GM12801 (cell line): Measurements from ENCODE around the gene BCAN.

Source experiments
- CTCF ChIP-seq: IDR thresholded peaks from one replicate; pipeline ENCODE4 v1.5.1; 2011; ENCODE audit warnings: control low read depth; ENCODE audit not compliant: insufficient read length; ENCODE audit errors: extremely low read depth

Gene BCAN

GRCh38 chr1:156643049-156643777 is 1.3 kb downstream of the BCAN start:
- no peak for TF ChIP-seq CTCF

GRCh38 chr1:156643778-156644092 is 1.8 kb downstream of the BCAN start:
- TF ChIP-seq CTCF = no peak

- TF ChIP-seq CTCF = no peak
Observed at GRCh38 chr1:156644146-156644545, 2.2 kb downstream of the BCAN start.

GRCh38 chr1:156644640-156645039 is 2.7 kb downstream of the BCAN start:
- TF ChIP-seq CTCF = no peak

- no peak for TF ChIP-seq CTCF
Observed at GRCh38 chr1:156645056-156645455, 3.1 kb downstream of the BCAN start.

- no peak for TF ChIP-seq CTCF
Observed at GRCh38 chr1:156645666-156646065, 3.7 kb downstream of the BCAN start.

- no peak for TF ChIP-seq CTCF
Observed at GRCh38 chr1:156646738-156647211, 4.9 kb downstream of the BCAN start.
